Neural cell (in vitro differentiated cells): ENCODE data around the gene IQCM. TPM values are rescaled to one million over a fixed set of nuclear protein-coding genes. Genes with fewer than 3 reads are reported as not detected.

Experiments
- H2AFZ ChIP-seq: fragments of 200-600, 300-800 bp; sonication (generic), shearing (Covaris generic); 2 replicates; pipeline ENCODE4 v1.6.0; 2014; ENCODE audit warnings: low read depth, mild to moderate bottlenecking, antibody characterized with exemption, low read length, moderate library complexity
- H3F3A ChIP-seq: fragments of 200-600 bp; shearing (Covaris generic); 2 replicates; pipeline ENCODE4 v1.6.1; 2016; ENCODE audit warnings: mild to moderate bottlenecking, moderate library complexity, mixed read lengths, antibody characterized with exemption, low read length; ENCODE audit not compliant: insufficient read depth, poor library complexity, severe bottlenecking
- H3K27ac ChIP-seq: fragments of 200-600, 300-800 bp; sonication (generic), shearing (Covaris generic); 2 replicates; pipeline ENCODE4 v1.5.1; 2014; ENCODE audit warnings: mild to moderate bottlenecking, low read length, moderate library complexity
- H3K27me3 ChIP-seq: fragments of 300-800, 200-600 bp; sonication (generic), shearing (Covaris generic); 2 replicates; pipeline ENCODE4 v1.6.0; 2014; ENCODE audit warnings: mild to moderate bottlenecking, low read depth, low read length, moderate library complexity; ENCODE audit not compliant: insufficient read depth
- H3K36me3 ChIP-seq: fragments of 300-800, 200-600 bp; sonication (generic), shearing (Covaris generic); 2 replicates; pipeline ENCODE4 v1.5.1; 2014; ENCODE audit warnings: mild to moderate bottlenecking, antibody characterized with exemption, low read length, moderate library complexity; ENCODE audit not compliant: insufficient read depth
- H3K4me2 ChIP-seq: fragments of 300-800, 200-600 bp; sonication (generic), shearing (Covaris generic); 2 replicates; pipeline ENCODE4 v1.6.0; 2014; ENCODE audit warnings: mild to moderate bottlenecking, low read length
- H3K4me3 ChIP-seq: fragments of 300-800, 200-600 bp; sonication (generic), shearing (Covaris generic); 2 replicates; pipeline ENCODE4 v1.5.1; 2014; ENCODE audit warnings: mild to moderate bottlenecking, low read length, moderate library complexity
- H3K79me2 ChIP-seq: fragments of 200-600 bp; shearing (Covaris generic); replicated peaks from 2 replicates; pipeline ENCODE4 v1.6.0; 2014; ENCODE audit warnings: mild to moderate bottlenecking, low read length, moderate library complexity; ENCODE audit not compliant: insufficient read depth
- H3K9ac ChIP-seq: fragments of 300-800, 200-600 bp; sonication (generic), shearing (Covaris generic); 2 replicates; pipeline ENCODE4 v1.6.1; 2016; ENCODE audit warnings: mild to moderate bottlenecking, low read length, mixed read lengths
- H3K9me2 ChIP-seq: fragments of 200-600 bp; shearing (Covaris generic); 2 replicates; pipeline ENCODE4 v1.6.1; 2016; ENCODE audit warnings: mild to moderate bottlenecking, low read length, mixed read lengths; ENCODE audit not compliant: insufficient read depth
- H3K9me3 ChIP-seq: fragments of 200-600, 300-800 bp; sonication (generic), shearing (Covaris generic); 2 replicates; pipeline ENCODE4 v1.6.1; 2016; ENCODE audit warnings: mild to moderate bottlenecking, mixed run types, low read length, moderate library complexity, mixed read lengths
- H4K20me1 ChIP-seq: fragments of 200-600 bp; shearing (Covaris generic); 2 replicates; pipeline ENCODE4 v1.6.1; 2016; ENCODE audit warnings: mild to moderate bottlenecking, mixed run types; ENCODE audit not compliant: insufficient read depth
- CTCF ChIP-seq: fragments of 450-650 bp; IDR thresholded peaks from 2 replicates; pipeline ENCODE4 v1.5.1; 2014; ENCODE audit warnings: antibody characterized with exemption, mild to moderate bottlenecking, moderate library complexity; ENCODE audit not compliant: poor library complexity, severe bottlenecking
- EP300 ChIP-seq: fragments of 450-650 bp; conservative IDR thresholded peaks from 2 replicates; pipeline ENCODE4 v1.6.1; 2014; ENCODE audit warnings: antibody characterized with exemption, mild to moderate bottlenecking, moderate library complexity; ENCODE audit not compliant: poor library complexity, severe bottlenecking
- EZH2 ChIP-seq: fragments of 200-600, 300-800 bp; shearing (Covaris generic), sonication (generic); IDR thresholded peaks from 2 replicates; pipeline ENCODE4 v1.6.1; 2014; ENCODE audit warnings: antibody characterized with exemption, low read length, borderline replicate concordance, mild to moderate bottlenecking; ENCODE audit not compliant: insufficient read depth, poor library complexity, severe bottlenecking
- MXI1 ChIP-seq: fragments of 450-650 bp; conservative IDR thresholded peaks from 2 replicates; pipeline ENCODE4 v1.6.1; 2014; ENCODE audit warnings: antibody characterized with exemption, mild to moderate bottlenecking; ENCODE audit not compliant: poor library complexity, severe bottlenecking
- POLR2AphosphoS5 ChIP-seq: IDR thresholded peaks from 2 replicates; pipeline ENCODE4 v1.6.1; 2012
- RAD21 ChIP-seq: fragments of 450-650 bp; conservative IDR thresholded peaks from 2 replicates; pipeline ENCODE4 v1.6.1; 2014; ENCODE audit warnings: antibody characterized with exemption, mild to moderate bottlenecking, moderate library complexity
- REST ChIP-seq: IDR thresholded peaks from 2 replicates; pipeline ENCODE4 v1.6.1; 2012; ENCODE audit warnings: borderline replicate concordance
- SMC3 ChIP-seq: fragments of 450-650 bp; conservative IDR thresholded peaks from 2 replicates; pipeline ENCODE4 v1.6.1; 2014; ENCODE audit warnings: antibody characterized with exemption, mild to moderate bottlenecking, moderate library complexity; ENCODE audit not compliant: poor library complexity
- TAF1 ChIP-seq: IDR thresholded peaks from 2 replicates; pipeline ENCODE4 v1.6.1; 2012; ENCODE audit warnings: low read depth
- polyA plus RNA-seq: library from polyadenylated mRNA; depleted of rRNA; stranded (reverse); fragments of >200 nt; gene quantifications from 2 replicates; pipeline ENCODE4 v1.2.3, GENCODE V29; 2014

IQCM gene
- polyA plus RNA-seq, 1 donor from 2014 or later, result not detected

GRCh38 chr4:149589826-149590225 lies 225.8 kb downstream of the IQCM start:
- TF ChIP-seq EZH2 (no peak), RAD21 (no peak), CTCF (no peak), EP300 (no peak), POLR2AphosphoS5 (no peak)
- Histone ChIP-seq H3K79me2 (no peaks in the 10 kb centered on the region), H3K4me2 (no peak overlapping the region), H3K4me3 (no peak overlapping the region), H3K9ac (no peak overlapping the region), H2AFZ (no peak overlapping the region), H3K9me2 (no peaks in the 10 kb centered on the region), H3K27ac (no peak overlapping the region), H3F3A (no peaks in the 10 kb centered on the region), H3K36me3 (no peaks in the 10 kb centered on the region), H4K20me1 (no peaks in the 10 kb centered on the region), H3K9me3 (no peaks in the 10 kb centered on the region), H3K27me3 (no peaks in the 10 kb centered on the region)

- Histone ChIP-seq H4K20me1 (no peaks in the 10 kb centered on the region), H3F3A (no peaks in the 10 kb centered on the region), H2AFZ (no peak overlapping the region), H3K36me3 (no peaks in the 10 kb centered on the region), H3K9me3 (no peaks in the 10 kb centered on the region), H3K9me2 (no peaks in the 10 kb centered on the region), H3K4me2 (no peak overlapping the region), H3K79me2 (no peaks in the 10 kb centered on the region), H3K27me3 (no peaks in the 10 kb centered on the region), H3K9ac (no peak overlapping the region), H3K27ac (no peak overlapping the region), H3K4me3 (no peak overlapping the region)
- TF ChIP-seq SMC3 (no peak), TAF1 (no peak), MXI1 (no peak), POLR2AphosphoS5 (no peak), REST (no peak), RAD21 (no peak), EP300 (no peak), CTCF (no peak), EZH2 (no peak)
These were observed 230.9 kb downstream of the IQCM start for GRCh38 chr4:149584722-149585121.
